BE2C (cell line): ENCODE data around the gene CATSPER1.
A peak's percentile ranks its signal among the peaks of the same experiment; 100 is the strongest.

Experiments used
- DNase-seq: peaks from one replicate; pipeline ENCODE4 v3.0.0-alpha.2; 2020
- H3K27me3 ChIP-seq: fragments of 250-450 bp; sonication (Bioruptor Pico); 2 replicates; pipeline ENCODE4 v1.5.1; 2020; ENCODE audit warnings: mild to moderate bottlenecking
- H3K36me3 ChIP-seq: fragments of 250-450 bp; sonication (Bioruptor Pico); 2 replicates; pipeline ENCODE4 v1.5.1; 2020; ENCODE audit warnings: mild to moderate bottlenecking
- H3K4me1 ChIP-seq: fragments of 250-450 bp; sonication (Bioruptor Pico); 2 replicates; pipeline ENCODE4 v1.5.1; 2020
- H3K4me3 ChIP-seq: 2 replicates; pipeline ENCODE4 v1.5.1; 2011; ENCODE audit warnings: low read depth, low read length
- H3K9me3 ChIP-seq: fragments of 250-450 bp; sonication (Bioruptor Pico); 2 replicates; pipeline ENCODE4 v1.5.1; 2020
- TF ChIP-seq, protein P1 (sequence below): IDR thresholded peaks from 2 replicates; pipeline ENCODE4 v1.5.1; 2012; ENCODE audit warnings: mild to moderate bottlenecking, low read depth, low read length

CATSPER1 gene

DNA sequence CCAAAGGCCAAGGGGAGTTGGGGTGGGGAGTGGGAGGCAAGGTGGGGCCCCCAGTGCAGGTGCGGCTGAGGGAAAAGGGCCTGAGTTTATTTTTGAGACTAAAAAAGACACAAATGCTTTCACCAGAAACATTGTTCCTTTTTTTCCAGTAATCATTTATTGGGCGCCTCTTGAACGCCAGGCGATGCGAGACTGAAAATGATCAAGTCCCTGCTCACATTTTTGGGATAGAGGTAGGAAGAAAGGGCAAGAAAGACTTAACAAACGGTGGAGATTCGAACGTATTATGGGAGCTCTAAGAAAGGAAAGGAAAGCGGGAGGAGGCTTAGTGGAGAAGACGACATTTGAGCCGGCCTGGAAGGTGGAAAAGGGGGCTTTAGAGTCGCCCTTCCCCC is 25.1 kb upstream of the CATSPER1 start:
- TF ChIP-seq, protein P1, sequence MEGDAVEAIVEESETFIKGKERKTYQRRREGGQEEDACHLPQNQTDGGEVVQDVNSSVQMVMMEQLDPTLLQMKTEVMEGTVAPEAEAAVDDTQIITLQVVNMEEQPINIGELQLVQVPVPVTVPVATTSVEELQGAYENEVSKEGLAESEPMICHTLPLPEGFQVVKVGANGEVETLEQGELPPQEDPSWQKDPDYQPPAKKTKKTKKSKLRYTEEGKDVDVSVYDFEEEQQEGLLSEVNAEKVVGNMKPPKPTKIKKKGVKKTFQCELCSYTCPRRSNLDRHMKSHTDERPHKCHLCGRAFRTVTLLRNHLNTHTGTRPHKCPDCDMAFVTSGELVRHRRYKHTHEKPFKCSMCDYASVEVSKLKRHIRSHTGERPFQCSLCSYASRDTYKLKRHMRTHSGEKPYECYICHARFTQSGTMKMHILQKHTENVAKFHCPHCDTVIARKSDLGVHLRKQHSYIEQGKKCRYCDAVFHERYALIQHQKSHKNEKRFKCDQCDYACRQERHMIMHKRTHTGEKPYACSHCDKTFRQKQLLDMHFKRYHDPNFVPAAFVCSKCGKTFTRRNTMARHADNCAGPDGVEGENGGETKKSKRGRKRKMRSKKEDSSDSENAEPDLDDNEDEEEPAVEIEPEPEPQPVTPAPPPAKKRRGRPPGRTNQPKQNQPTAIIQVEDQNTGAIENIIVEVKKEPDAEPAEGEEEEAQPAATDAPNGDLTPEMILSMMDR: no peak
- no peak for DNase-seq
- H3K36me3 ChIP-seq: peaks cover 19% of the 10 kb centered on the region

DNA sequence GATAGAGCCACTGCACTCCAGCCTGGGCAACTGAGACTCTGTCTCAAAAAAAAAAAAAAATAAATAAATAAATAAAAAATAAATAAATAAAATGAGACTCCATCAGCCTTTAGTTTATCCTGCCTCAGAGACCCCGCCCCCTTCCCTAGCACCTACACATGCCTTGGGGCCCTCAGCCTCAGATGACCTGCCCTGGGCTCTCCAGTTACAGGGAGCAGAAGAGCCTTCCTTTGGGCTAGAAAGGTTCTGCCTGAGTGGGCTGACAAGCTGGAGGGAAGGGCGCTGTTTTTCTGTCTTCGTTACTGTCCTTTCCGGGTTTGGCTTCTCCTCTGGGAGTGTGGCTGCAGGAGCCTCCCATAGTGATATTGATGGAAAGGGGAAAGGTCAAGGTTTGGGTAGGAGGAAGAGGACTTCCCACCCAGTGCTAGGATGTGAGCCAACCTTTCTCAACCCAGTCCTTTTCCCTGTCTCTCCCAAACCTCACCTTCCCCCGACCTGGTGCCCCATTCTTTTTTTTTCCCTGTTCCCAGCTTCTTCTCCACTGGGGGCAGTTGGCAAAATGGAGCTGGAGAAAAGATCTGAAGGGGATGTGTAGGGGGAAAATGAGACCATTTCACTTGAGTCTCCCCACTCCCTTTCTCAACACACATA is 24.4 kb upstream of the CATSPER1 start:
- TF ChIP-seq, protein P1: no peak
- no peak for DNase-seq
- Histone ChIP-seq H3K9me3 (no peaks in the 10 kb centered on the region), H3K27me3 (no peaks in the 10 kb centered on the region), H3K4me1 (peaks cover 6% of the 10 kb centered on the region), H3K36me3 (peaks cover 15% of the 10 kb centered on the region), H3K4me3 (no peak overlapping the region)

More for the DNA sequence above, 25.1 kb upstream of the CATSPER1 start:
- Histone ChIP-seq H3K27me3 (no peaks in the 10 kb centered on the region), H3K9me3 (no peaks in the 10 kb centered on the region), H3K4me3 (peak overlapping the region; percentile 80), H3K4me1 (peaks cover 6% of the 10 kb centered on the region)

DNA sequence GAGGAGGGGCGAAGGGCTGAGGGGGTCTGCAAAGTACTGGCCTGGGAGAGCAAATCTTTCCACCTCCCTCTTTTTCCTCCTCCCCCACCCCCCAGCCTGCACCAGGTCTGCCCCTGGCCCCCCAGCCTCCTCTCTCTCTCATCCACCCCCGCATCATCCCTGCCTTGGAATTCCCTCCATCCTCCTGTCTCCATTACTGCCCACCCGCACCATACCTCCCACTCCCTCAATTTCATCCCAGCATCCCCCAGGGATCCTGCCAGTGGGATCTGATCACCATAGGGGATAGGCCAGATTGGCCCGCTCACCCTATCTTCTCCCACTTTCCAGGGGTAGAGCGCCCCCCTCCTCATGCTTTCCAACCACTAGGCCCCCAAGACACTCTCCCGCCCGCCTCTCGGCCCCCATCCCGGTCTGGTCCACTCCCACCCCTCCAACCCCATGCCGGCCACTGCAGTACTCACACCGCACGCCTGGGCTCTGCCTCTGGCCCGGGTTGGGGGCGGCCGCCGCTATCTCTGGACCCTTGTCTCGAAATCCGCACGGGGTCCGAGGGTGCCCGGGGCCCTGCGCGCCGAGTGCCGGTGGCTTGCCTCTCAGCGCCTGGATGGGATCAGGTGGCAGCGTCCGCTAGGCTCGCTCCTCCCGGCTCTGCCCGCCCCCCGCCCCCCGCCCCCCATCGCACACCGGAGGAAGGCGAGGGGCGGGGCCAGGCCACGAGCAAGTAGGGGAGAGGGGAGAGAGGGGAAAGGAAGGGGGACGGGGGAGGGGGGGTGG is 22.5 kb upstream of the CATSPER1 start, which contains the start of gene GAL3ST3:
TSS of gene GAL3ST3 (minus strand) at position 615 of the 777 bp plus-strand sequence. CDS start 3,746 bp downstream, outside the sequence.
- H3K4me3 ChIP-seq: peak within 1 kb of the TSS; percentile 35
- no peak for DNase-seq

DNA sequence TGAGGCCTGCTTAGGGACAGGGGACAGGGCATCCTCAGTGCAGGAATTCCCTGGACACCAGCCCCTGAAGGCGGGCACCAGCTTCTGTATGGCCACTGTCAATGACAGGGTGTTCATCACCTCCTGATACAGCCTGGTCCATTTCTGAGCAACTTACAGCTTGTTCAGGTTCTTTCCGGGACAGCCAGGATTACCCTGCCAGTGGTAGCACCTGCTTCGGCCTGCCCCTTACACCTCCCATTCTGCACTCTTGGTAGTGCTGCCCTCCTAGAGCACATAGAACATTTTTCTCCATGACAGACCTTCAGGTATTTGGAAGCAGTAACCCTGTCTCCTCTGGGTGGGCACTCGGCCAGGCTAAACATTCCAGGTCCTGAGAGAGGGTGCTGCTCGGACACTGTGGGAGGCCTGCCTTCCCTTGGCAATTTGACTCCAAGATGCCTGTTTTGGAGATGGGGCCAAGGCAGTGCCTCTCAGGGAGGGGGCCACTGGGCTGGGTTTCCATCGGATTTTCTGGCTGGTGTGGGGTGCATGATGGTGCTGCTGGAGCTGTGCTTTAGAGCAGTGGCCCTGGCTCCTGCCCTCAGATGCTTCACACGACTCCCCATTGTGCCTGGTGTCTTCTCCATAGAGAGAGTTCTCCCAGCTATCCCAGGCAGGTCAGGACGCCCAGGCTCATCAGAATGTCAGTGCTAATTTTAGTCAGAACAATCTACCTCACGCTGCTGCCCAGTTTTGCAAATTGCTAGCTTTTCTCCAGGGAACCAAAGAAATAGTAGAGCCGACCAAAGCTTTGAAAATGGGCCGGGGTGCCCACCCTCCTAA is 21.5 kb upstream of the CATSPER1 start:
- no peak for DNase-seq
- H3K9me3 ChIP-seq: no peaks in the 10 kb centered on the region
- no peaks in the 10 kb centered on the region for H3K27me3 ChIP-seq
- TF ChIP-seq, protein P1: no peak
- H3K4me3 ChIP-seq: no peak overlapping the region
- H3K36me3 ChIP-seq: no peaks in the 10 kb centered on the region
- peaks cover 6% of the 10 kb centered on the region for H3K4me1 ChIP-seq

More for the DNA sequence above, 22.5 kb upstream of the CATSPER1 start, which contains the start of gene GAL3ST3:
- Histone ChIP-seq H3K9me3 (no peaks in the 10 kb centered on the region), H3K27me3 (no peaks in the 10 kb centered on the region), H3K36me3 (no peaks in the 10 kb centered on the region; the same call in 1 of the 2 replicates), H3K4me1 (peaks cover 6% of the 10 kb centered on the region)
- TF ChIP-seq, protein P1: no peak

DNA sequence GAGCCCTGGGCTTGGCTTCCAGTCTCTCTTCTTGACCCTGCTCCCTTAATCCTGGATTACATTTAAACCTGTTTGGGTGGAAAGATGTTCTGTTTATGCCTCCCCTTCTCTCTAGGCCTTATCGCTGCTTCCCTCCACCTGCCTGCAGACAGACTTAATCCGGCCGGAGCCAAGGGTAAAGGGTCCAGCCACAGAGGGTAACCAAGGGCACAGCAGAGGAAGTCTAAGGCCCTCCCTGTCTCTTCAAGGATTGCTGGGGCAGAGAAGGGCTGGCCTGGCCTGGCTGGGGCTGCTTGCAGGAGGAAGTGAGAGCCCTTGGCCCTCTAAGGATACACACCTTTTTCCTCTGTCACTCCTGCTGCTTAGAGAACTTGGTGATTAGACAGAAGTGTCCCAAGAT is 20.6 kb upstream of the CATSPER1 start:
- TF ChIP-seq, protein P1: no peak
- DNase-seq: no peak
- Histone ChIP-seq H3K9me3 (no peaks in the 10 kb centered on the region), H3K4me3 (no peak overlapping the region), H3K36me3 (no peaks in the 10 kb centered on the region), H3K27me3 (no peaks in the 10 kb centered on the region), H3K4me1 (peaks cover 6% of the 10 kb centered on the region)
